ENCODE measurements around the gene DHX29.

Gene DHX29

DNA sequence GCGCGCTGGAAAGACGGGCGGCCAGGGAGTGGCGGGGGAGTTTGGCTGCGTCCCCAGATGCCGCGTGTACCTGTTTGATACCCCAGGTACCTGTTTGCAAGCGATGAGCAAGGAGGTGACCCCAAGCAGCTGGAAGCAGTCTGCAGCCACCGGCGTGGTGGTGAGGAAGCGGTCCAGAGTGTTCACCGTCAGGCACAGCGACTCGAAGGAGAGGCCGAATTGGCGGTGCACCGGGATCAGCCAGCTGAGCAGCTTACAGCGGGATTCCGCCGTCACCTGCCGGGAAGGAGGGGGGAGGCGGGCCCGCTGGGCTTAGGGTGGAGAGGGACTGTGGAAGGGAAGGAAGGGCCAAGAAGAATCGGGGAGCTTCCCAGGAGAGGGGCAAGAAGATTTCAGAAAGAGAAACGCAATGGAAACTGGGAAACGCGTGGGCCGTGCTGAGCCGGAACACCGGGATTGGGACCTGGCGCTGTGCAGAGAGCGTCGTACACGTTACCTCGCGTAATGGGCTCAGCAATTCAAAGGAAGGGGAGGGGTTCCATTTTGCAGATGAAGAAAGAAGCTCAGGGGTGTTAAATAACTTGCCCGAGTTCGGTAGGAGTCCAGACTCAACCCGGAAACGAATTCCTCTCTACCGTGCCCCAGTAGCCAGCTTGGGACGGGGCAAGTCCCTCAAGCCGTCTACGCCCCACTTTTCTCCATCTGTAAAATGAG is 75.1 kb downstream of the DHX29 start:
- peak; percentile 27 to 59 for DNase-seq

DNA sequence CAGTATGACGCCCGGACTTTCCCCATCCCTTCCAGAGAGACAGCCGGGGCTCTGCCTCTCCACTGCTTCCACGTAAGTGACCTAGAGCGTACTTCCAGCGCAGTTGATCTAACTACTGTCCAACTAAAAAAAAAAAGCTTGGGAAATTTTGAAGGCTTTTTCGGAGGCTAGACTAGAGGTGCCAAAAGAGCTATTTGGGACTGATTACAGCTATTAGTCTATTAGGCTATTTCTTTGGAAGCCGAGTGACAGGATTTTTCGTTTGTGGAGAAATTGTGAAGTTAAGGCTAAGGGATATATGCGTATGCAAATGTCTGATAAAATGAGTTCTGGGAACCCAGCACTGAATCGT is 75.6 kb downstream of the DHX29 start:
- DNase-seq, result peak in 1 of 2 experiments; percentile 20

GRCh38 chr5:55231029-55231918 is 76.2 kb downstream of the DHX29 start:
- peak; percentile 20 to 46 for DNase-seq

DNA sequence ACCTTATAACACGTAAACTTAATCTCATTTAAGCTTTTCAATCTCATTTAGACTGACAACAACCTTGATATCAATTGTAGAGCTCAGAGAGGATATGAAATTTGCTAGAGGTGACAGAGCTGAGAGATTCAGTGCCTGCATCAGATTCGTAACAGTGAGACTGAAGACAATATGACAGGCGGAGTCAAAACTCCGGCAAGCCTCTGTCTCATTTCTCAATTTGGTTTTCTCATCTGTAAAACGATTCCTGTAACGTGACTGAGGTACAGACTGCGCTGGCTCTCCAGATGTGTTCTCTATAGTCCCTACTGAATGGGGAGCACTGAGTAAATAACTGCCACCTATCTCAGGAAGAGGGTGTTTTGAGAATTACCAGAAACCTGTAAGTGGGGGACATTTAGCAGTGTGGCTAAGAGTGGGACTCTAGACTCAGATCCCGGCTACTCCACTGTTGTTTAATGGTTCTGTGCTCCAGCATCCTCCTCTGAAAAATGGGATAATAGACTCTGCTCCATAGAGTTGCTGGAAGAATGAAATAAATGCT is 77.3 kb downstream of the DHX29 start:
- no peak for DNase-seq

DNA sequence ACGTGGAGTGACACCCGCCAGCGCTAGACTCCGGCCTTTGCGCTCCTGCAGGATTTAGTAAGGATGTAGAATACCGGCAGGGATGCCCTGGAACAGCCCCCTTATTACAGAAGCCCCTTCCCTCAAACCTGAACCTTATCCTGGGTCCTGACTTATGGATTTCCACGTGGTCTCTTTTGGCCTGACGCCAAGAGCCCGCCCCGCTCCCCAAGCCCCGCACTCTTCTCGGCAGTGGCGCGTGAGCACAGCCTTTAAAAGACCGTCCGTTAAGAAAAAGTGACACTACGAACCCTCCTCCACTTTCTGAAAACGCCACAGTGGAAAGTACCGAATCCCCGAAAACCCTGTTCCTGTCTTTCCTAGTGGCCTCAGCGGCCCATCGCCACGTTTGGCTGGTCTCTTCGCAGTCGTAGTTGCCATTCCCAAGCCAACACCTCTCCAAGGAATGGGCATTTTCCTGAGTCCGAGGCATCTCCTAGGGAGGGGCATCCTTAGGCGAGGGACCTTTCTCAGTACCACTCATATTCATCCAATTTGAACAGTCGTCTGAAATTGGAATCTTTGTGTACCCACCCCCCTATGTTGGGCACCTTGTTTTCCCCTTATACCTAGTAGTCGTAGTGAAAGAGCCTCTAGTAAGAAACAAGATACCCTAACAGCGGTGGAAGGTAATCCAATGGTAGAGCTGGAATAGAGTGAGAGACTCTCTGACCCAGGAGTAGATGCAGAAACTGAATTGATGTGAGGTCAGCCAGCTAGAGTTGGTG is 79.6 kb downstream of the DHX29 start:
- DNase-seq, result no peak

DNA sequence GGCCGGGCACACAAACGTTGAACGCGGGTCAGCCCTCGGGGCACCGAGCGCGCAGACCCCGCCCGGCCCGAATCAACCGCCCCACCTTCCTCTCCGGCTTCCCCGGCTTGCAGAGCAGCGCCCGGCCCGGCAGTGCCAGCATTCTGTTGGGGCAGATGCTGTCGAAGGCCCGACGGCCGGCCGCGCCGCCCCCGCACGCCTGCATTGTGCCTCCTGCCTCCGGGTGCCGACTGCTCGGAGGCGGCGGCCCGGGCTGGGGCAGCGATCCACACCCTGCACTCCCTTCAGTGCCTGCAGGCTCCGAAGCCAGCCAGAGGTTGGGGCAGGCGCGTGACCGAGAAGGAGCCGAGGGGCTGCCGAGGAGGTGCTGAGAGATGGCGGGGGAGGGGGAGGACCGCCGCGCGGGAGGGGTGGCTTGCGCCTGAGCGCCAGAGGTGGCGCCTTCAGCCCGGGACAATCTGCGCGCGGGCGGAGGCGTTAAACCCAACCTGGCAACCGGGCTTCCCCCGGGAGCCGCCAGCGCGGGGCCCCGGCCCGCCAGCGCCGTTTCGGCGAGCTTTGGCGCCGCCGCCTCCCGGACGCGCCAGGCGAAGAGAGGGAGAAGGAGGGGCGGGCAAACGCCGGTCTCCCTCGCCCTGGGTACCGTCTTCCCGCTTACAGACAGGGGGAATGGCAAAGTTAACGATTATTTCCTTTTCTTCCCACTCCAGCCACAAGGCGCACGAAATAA is 80.4 kb downstream of the DHX29 start, which contains the start of gene MCIDAS:
Gene MCIDAS (minus strand): TSS at position 382 of the 730 bp plus-strand sequence. CDS start 177 bp downstream, at position 205.
- peak; percentile 70 to 76 for DNase-seq

DNA sequence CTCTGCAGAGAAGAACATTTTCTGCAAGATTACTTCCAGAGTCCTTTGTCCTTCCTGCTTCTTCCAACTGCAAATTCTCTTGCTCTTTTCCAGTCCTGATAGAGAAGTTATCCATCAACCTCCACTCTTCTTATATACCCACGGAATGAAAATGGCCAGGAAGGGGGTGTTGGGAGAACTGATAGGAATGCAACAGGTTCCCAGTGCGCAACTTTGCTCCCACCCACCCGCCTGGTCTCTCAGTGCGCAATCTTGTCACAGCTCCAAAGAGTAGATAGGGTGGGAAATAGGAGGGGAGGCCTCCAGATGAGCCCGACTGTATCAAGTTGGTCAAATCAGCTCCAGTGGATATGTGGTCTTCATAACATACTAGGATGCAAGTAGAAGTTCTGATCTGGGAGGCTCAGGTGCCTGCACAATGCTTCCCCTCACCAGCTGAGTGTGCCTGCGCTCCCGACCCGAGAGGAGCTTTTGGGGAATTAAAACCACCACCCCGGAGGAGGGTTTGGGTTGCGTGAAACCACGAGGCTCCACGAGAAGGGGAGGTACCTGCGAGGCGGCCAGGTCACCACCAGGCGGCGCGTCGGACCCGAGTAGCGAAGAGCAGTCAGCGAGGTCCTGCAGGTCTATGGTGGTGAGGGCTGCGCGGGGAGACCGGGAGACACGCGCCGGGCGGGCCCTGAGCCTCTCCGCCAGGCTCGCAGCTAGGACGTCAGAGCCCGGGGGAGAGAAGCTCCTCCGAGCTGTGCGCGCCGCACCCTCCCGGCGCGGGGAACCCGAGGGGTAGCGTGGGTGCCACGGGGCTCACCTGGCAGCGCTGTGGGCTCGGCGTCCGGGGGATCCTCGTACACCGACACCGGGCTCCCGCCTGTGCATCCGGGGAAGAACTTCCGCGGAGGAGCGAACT is 81.2 kb downstream of the DHX29 start:
- DNase-seq, result peak; percentile 66 to 76

DNA sequence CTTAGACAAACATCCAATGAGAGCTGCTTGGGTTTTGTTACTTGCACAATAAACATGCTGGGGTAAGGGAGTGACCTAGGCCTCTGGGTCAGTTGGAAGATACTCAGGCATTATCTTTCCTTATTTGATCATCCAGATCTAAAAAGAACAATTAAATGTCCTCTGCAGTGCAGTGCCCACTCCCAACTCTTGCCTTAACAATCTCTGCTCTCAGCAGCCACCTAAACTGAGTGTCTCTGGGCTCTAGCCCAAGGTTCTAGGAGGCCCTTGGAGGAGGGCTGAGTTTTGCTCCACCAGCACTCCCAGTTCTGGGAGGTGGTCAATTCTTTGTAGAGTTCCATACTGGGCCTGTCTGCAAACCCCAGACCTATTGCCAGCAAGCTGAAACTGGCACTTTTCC is 82.1 kb downstream of the DHX29 start:
- DNase-seq, result no peak

- no peak for DNase-seq
Measured at GRCh38 chr5:55223812-55224240, 83.7 kb downstream of the DHX29 start.

DNA sequence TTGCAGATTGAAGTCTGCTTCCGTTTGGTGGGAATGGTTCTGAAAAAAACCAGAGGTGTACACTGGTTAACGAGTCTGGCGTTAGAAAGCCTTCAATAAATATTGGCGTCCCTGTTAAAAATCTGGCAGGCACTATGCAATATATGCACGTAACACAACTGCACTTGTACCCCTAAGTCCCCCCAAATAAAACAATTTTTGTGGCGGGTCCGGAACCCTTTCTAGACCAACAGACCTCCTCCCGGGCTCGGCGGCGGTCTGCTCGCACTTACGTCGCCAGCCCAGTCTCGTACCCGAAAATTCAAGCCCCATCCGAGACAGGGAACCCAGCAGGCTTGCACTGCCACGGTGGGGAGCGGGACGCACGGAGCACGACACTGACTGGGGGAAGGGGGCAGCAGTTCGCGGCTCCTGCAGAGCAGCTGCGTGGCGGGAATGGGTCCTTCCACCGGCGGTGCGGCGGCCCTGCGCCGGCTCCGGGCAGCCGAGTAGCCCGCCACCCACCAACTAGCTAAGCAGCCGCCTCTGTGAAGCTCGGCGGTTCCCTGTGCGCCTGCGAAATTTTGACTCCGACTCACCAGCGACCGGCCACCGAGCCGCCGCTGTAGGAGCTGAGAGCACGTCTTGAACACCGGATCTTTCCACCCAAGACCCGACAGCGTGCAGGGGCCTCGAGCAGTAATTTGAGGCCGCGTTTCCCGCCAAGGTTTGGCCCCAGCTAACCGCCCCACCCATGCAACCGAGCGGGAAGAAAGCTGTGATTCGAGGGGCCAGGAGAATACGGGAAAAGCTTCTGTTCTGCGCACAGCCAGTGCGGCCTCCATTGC is 84.3 kb downstream of the DHX29 start:
- DNase-seq, result no peak

DNA sequence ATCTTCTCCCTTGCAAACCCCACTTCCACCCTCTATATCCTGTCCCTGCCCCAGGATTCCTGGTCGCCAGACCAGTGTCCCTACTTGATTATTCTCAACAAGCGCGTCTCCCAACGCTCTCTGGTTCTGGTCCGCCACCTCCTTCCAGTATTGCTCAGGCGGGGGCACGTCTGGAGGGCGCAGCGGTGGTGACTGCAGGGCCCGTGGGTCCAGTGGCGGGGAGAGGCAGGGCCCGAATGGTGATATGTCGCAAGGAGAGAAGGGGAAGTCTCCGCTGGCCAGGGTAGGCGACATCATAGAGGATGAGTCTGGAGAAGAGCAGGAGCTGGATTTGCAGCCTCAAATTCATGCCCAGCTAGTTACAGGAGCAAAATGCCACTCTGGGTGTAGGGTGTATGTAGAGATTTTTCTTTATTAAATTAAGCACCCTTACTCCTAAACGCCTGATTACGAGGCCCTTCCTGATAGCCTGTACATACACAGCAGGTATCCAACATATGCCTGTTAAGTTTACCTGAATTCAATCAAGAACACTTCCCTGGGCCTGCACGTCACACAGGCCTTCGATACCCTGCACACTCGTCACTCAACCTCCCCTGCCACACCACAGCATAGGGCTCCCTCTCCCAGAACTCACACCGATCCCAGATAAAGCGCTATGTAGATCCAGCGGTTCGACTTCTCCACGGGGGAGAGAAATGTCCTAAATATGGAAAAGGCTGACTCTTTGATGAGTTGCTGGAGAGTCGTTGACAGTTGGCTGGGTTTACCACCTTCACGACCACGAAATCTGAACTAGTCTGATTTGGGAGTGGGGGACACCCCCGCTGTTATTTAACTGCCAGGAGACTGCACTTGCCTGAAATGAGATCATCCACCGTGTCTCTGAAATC is 85.2 kb downstream of the DHX29 start:
- DNase-seq, result no peak

GRCh38 chr5:55220433-55221185 is 86.9 kb downstream of the DHX29 start:
- DNase-seq, result no peak

- no peak for DNase-seq
Measured at GRCh38 chr5:55219770-55220169, 87.7 kb downstream of the DHX29 start.

GRCh38 chr5:55218967-55219366 is 88.5 kb downstream of the DHX29 start:
- DNase-seq, result no peak

- DNase-seq, result no peak
Measured at GRCh38 chr5:55211184-55211874, 96.2 kb downstream of the DHX29 start.
